Measurements from ENCODE around the gene GLOD5. TPM values are rescaled to one million over a fixed set of nuclear protein-coding genes. Genes with fewer than 3 reads are reported as not detected.
"Not testable (repeated sequence)": the region's sequence is repeated elsewhere in the genome, so short reads cannot be mapped to it uniquely, and the experiment has no call there.

The GLOD5 gene
- total RNA-seq, 2 experiments from 2014 or later: not detected

GRCh38 chrX:48819394-48819793 is 57.8 kb downstream of the GLOD5 start:
- POLR2A ChIA-PET: not testable (repeated sequence)
- CTCF ChIA-PET: interaction anchor here (0.7 kb wide), 1 partner anchor 73 kb away, joined by 3 read pairs; no protein-coding TSS in a partner anchor

- POLR2A ChIA-PET: no interaction called here
- CTCF ChIA-PET: no interaction called here
Observed at GRCh38 chrX:48823053-48823452, 61.5 kb downstream of the GLOD5 start.

Other genes with a start within 250 kb of the GLOD5 start
- 100 to 1,000 TPM; 168 TPM for gene EBP, start 239.9 kb upstream of the GLOD5 start, total RNA-seq
- 10 to 100 TPM; 12.0 to 12.3 TPM for gene TBC1D25, start 222.0 kb upstream of the GLOD5 start, total RNA-seq
- gene RBM3, start 187.3 kb upstream of the GLOD5 start, total RNA-seq: 100 to 1,000 TPM; 216 to 223 TPM
- 10 to 100 TPM; 35.0 to 38.2 TPM for gene WDR13, start 164.3 kb upstream of the GLOD5 start, total RNA-seq
- 10 to 100 TPM; 76.6 to 84.2 TPM for gene WAS, start 77.9 kb upstream of the GLOD5 start, total RNA-seq
- 10 to 100 TPM; 30.8 to 33.1 TPM for gene SUV39H1, start 65.0 kb upstream of the GLOD5 start, total RNA-seq
- gene GATA1, start 24.8 kb downstream of the GLOD5 start, total RNA-seq: not detected
- gene HDAC6, start 40.3 kb downstream of the GLOD5 start, total RNA-seq: 10 to 100 TPM; 48.9 to 49.9 TPM
- under 1 TPM in 1 of 2 experiments, not detected in 1; 0.29 TPM for gene ERAS, start 64.8 kb downstream of the GLOD5 start, total RNA-seq
- 1 to 10 TPM; 1.8 to 3.0 TPM for gene PCSK1N, start 73.9 kb downstream of the GLOD5 start, total RNA-seq
- gene TIMM17B, start 136.0 kb downstream of the GLOD5 start, total RNA-seq: 10 to 100 TPM; 82.4 to 85.3 TPM
- gene PQBP1, start 136.2 kb downstream of the GLOD5 start, total RNA-seq: 10 to 100 TPM; 96.1 to 99.5 TPM
- gene SLC35A2, start 149.9 kb downstream of the GLOD5 start, total RNA-seq: 10 to 100 TPM; 27.3 to 29.7 TPM
- 100 to 1,000 TPM; 275 to 277 TPM for gene PIM2, start 157.3 kb downstream of the GLOD5 start, total RNA-seq
- 10 to 100 TPM; 63.9 to 64.5 TPM for gene OTUD5, start 195.9 kb downstream of the GLOD5 start, total RNA-seq
- 1 to 10 TPM; 1.1 TPM for gene KCND1, start 210.1 kb downstream of the GLOD5 start, total RNA-seq
- 10 to 100 TPM; 60.8 TPM for gene GRIPAP1, start 240.5 kb downstream of the GLOD5 start, total RNA-seq